ENCODE measurements around the gene ZBTB22.
A peak's percentile ranks its signal among the peaks of the same experiment; 100 is the strongest.

GRCh38 chr6:33314515-33314942 is 3.0 kb downstream of the ZBTB22 start:
- TF ChIP-seq CTCF (IDR thresholded peaks at IDR 0.05 in 8 of 11, conservative IDR thresholded peaks at IDR 0.05 in 3 of 11), result no peak
- peak in 1 of 3 donors; percentile 42 for TF ChIP-seq POLR2A (IDR thresholded peaks at IDR 0.05)
- peak in 1 of 3 donors; percentile 60 for TF ChIP-seq POLR2AphosphoS5 (IDR thresholded peaks at IDR 0.05)
